HepG2 (cell line): ENCODE results near the gene CXorf65. TPM values are rescaled to one million over a fixed set of nuclear protein-coding genes. Genes with fewer than 3 reads are reported as not detected.

ENCODE experiments used
- ATAC-seq: fragments of 200-7000 bp; cut with Tn5 transposase; 3 replicates; pipeline ENCODE4 v1.9.1; 2020; ENCODE audit warnings: mild to moderate bottlenecking, moderate library complexity
- BruUV-seq: library from RNA; stranded (reverse); fragments of 400-500 nt; replicated peaks from 2 replicates; lab custom pipeline; 2021; lab: Mats Ljungman, UMichigan
- CTCF ChIA-PET: fragments of 300-600 bp; formaldehyde crosslinking; extraction: SDS; loops from one replicate; lab custom pipeline; 2021; ENCODE audit warnings: low total read pairs, inconsistent platforms, low intra/inter-chr PET ratio; lab: Yijun Ruan, JAX
- POLR2A ChIA-PET: fragments of 350-600 bp; sonication (Branson Sonifier 250); formaldehyde crosslinking; loops from one replicate; lab custom pipeline; 2020; ENCODE audit warnings: antibody characterized with exemption, inconsistent platforms; lab: Yijun Ruan, JAX
- DNase-seq: peaks from one replicate; pipeline ENCODE4 v3.0.0-alpha.2; 2015; ENCODE audit warnings: low spot score
- FAIRE-seq: peaks from 3 replicates; lab custom pipeline; 2011; peaks lifted over from hg19 to GRCh38; lab: Jason Lieb, UNC
- H2AFZ ChIP-seq: one replicate; pipeline ENCODE4 v1.6.1; 2011; ENCODE audit warnings: low read length, inconsistent platforms
- H3K27ac ChIP-seq: fragments of 300-600 bp; 3 replicates; pipeline ENCODE4 v1.8.0; 2011; ENCODE audit warnings: mixed run types, mild to moderate bottlenecking, mixed read lengths, low read length, inconsistent platforms; ENCODE audit not compliant: insufficient read depth; ENCODE audit errors: extremely low read length
- H3K27me3 ChIP-seq, 2 experiments: fragments of 200-600 bp in 1 of 2; 2 replicates in 1 of 2; 3 replicates in 1 of 2; pipeline versions ENCODE4 v1.6.0 to v1.8.0; 2011; ENCODE audit warnings: low read length in 2 of 2, mild to moderate bottlenecking in 2 of 2, moderate library complexity in 2 of 2, inconsistent platforms in 1 of 2; ENCODE audit not compliant: insufficient read depth in 2 of 2, control insufficient read depth in 1 of 2
- H3K36me3 ChIP-seq, 2 experiments: fragments of 200-600 bp in 1 of 2; replicated peaks in 1 of 2; 2 replicates in 1 of 2; 3 replicates in 1 of 2; pipeline versions ENCODE4 v1.5.1 to v1.8.0; 2011; ENCODE audit warnings: low read length in 2 of 2, inconsistent platforms in 1 of 2; ENCODE audit not compliant: insufficient read depth in 2 of 2, control insufficient read depth in 1 of 2
- H3K4me1 ChIP-seq: 2 replicates; pipeline ENCODE4 v1.5.1; 2012; ENCODE audit warnings: low read length, inconsistent platforms; ENCODE audit not compliant: insufficient read depth
- H3K4me2 ChIP-seq: 2 replicates; pipeline ENCODE4 v1.6.0; 2011; ENCODE audit warnings: low read depth, low read length, inconsistent platforms
- H3K4me3 ChIP-seq, 3 experiments: fragments of 200-600 bp in 1 of 3; sonication (generic), shearing (Covaris generic) in 1 of 3; replicated peaks in 1 of 3; 2 replicates each; pipeline ENCODE4 v1.5.1; 2011 to 2016; ENCODE audit warnings: low read length in 3 of 3, inconsistent platforms in 2 of 3, low read depth in 2 of 3, mild to moderate bottlenecking in 2 of 3, control low read depth in 1 of 3, mixed read lengths in 1 of 3; ENCODE audit not compliant: insufficient read depth in 1 of 3
- H3K79me2 ChIP-seq: one replicate; pipeline ENCODE4 v1.6.1; 2011; ENCODE audit warnings: low read length, inconsistent platforms; ENCODE audit not compliant: insufficient read depth
- H3K9ac ChIP-seq: 2 replicates; pipeline ENCODE4 v1.6.0; 2011; ENCODE audit warnings: mild to moderate bottlenecking, low read depth, low read length, inconsistent platforms; ENCODE audit not compliant: insufficient read depth
- H3K9me3 ChIP-seq: 2 replicates; pipeline ENCODE4 v1.5.1; 2012; ENCODE audit warnings: mild to moderate bottlenecking, low read length
- H4K20me1 ChIP-seq: 2 replicates; pipeline ENCODE4 v1.6.0; 2011; ENCODE audit warnings: inconsistent platforms, mild to moderate bottlenecking, low read length, moderate library complexity; ENCODE audit not compliant: insufficient read depth
- KAT8 ChIP-seq: IDR thresholded peaks from 2 replicates; pipeline ENCODE4 v1.6.1; 2016; ENCODE audit warnings: missing genetic modification reagents, missing compliant biosample characterization
- MEIS2 ChIP-seq: sonication (generic); formaldehyde crosslinking; IDR thresholded peaks from 2 replicates; pipeline ENCODE4 v1.9.0; 2021; ENCODE audit warnings: mild to moderate bottlenecking, missing genetic modification reagents
- MYC ChIP-seq: sonication (generic); formaldehyde crosslinking; IDR thresholded peaks from 2 replicates; pipeline ENCODE4 v1.9.0; 2021; ENCODE audit warnings: missing genetic modification reagents, borderline replicate concordance
- PBX3 ChIP-seq: sonication (generic); formaldehyde crosslinking; IDR thresholded peaks from 2 replicates; pipeline ENCODE4 v1.8.1; 2023; ENCODE audit warnings: missing genetic modification reagents, inconsistent platforms, borderline replicate concordance
- POLR2AphosphoS5 ChIP-seq: IDR thresholded peaks from 2 replicates; pipeline ENCODE4 v1.6.1; 2012; ENCODE audit warnings: low read depth, low read length
- PRDM10 ChIP-seq: sonication (generic); formaldehyde crosslinking; IDR thresholded peaks from 2 replicates; pipeline ENCODE4 v1.4.0; 2020; ENCODE audit warnings: low read depth, missing genetic modification reagents
- SPEN ChIP-seq: sonication (generic); formaldehyde crosslinking; IDR thresholded peaks from 2 replicates; pipeline ENCODE4 v1.5.1; 2020; ENCODE audit warnings: low read depth, mild to moderate bottlenecking, missing genetic modification reagents
- THRA ChIP-seq: sonication (generic); formaldehyde crosslinking; IDR thresholded peaks from 2 replicates; pipeline ENCODE4 v1.4.0; 2020; ENCODE audit warnings: missing genetic modification reagents, borderline replicate concordance
- TOPORS ChIP-seq: sonication (generic); formaldehyde crosslinking; IDR thresholded peaks from 2 replicates; pipeline ENCODE4 v1.8.0; 2023; ENCODE audit warnings: mild to moderate bottlenecking, missing genetic modification reagents
- ZNF274 ChIP-seq: sonication (generic); formaldehyde crosslinking; IDR thresholded peaks from 2 replicates; pipeline ENCODE4 v1.5.1; 2020; ENCODE audit warnings: mild to moderate bottlenecking, missing genetic modification reagents
- ZNF510 ChIP-seq: sonication (generic); formaldehyde crosslinking; IDR thresholded peaks from 2 replicates; pipeline ENCODE4 v1.4.0; 2020; ENCODE audit warnings: low read depth, mild to moderate bottlenecking, missing genetic modification reagents
- ZNF570 ChIP-seq: sonication (generic); formaldehyde crosslinking; IDR thresholded peaks from 2 replicates; pipeline ENCODE4 v1.4.0; 2020; ENCODE audit warnings: mild to moderate bottlenecking, missing genetic modification reagents, borderline replicate concordance
- ZNF687 ChIP-seq: sonication (generic); formaldehyde crosslinking; IDR thresholded peaks from 2 replicates; pipeline ENCODE4 v1.5.1; 2020; ENCODE audit warnings: mild to moderate bottlenecking, missing genetic modification reagents, moderate library complexity
- ZZZ3 ChIP-seq: sonication (generic); formaldehyde crosslinking; IDR thresholded peaks from 2 replicates; pipeline ENCODE4 v1.4.0; 2020; ENCODE audit warnings: missing genetic modification reagents, mild to moderate bottlenecking, borderline replicate concordance
- WGBS: methylation state at CpG from one replicate; pipeline ENCODE4 v1.1.6; 2017; ENCODE audit warnings: low lambda C conversion rate; 5-methylcytosine and 5-hydroxymethylcytosine counted together
- in situ Hi-C: cut with HindIII; loops from 2 replicates; pipeline ENCODE4 v1.10.0; 2017; ENCODE audit warnings: low pct_unique_long_range_greater_than_20kb; ENCODE audit not compliant: extremely low pct_ligation_motif_present
- intact Hi-C: fragments of 100-400 bp; cut with micrococcal nuclease; formaldehyde crosslinking; loops from one replicate; pipeline ENCODE4 v1.10.0; 2022; ENCODE audit not compliant: unreplicated experiment
- polyA plus RNA-seq, 8 experiments: library from polyadenylated mRNA; depleted of rRNA in 3 of 8; stranded (reverse) in 7 of 8; unstranded in 1 of 8; fragments of >200 nt; fragmentation: Illumina TruSeq in 4 of 8; extraction: Trizol in 4 of 8; gene quantifications; 2 replicates each; pipeline versions ENCODE4 v1.2.1 to v1.2.3, GENCODE V29; 2011 to 2016; ENCODE audit warnings: low read depth in 4 of 8, missing spikeins in 1 of 8, mixed read lengths in 1 of 8; ENCODE audit not compliant: insufficient read depth in 1 of 8
- total RNA-seq, 5 experiments: library from RNA; depleted of rRNA; stranded (reverse); fragments of >200 nt; fragmentation: Illumina TruSeq; extraction: Trizol; gene quantifications; 2 replicates each; pipeline ENCODE4 v1.2.3, GENCODE V29; 2016; ENCODE audit warnings: low read depth in 1 of 5

CXorf65 gene
- total and polyA plus RNA-seq, 2 of the 13 experiments (the other 11 are each of a cell fraction or from before 2014, with no cell fraction given) = not detected

GRCh38 chrX:71095555-71095980, 11.0 kb downstream of the CXorf65 start, which contains the start of gene FOXO4:
TSS of gene FOXO4 (plus strand) at chrX:71095851. CDS start at chrX:71096529, 678 bp downstream.
- POLR2A ChIA-PET = interaction anchor here (1.4 kb wide), 1 partner anchor 23 kb away, joined by 6 read pairs; the partner anchor contains the start of gene MED12
- no peaks in the 10 kb centered on the region for H4K20me1 ChIP-seq
- WGBS = 2% methylated on average over 20 of the region's 29 CpGs
- TF ChIP-seq SPEN (0 out of 2 replicates have a peak, but pooled peaks have one; percentile 15), ZNF510 (CRISPR knock-in tag) (no peak), ZNF687 (peak; percentile 22; the same call in 1 of the 2 replicates), PRDM10 (CRISPR knock-in tag) (no peak), PBX3 (CRISPR knock-in tag) (no peak), ZZZ3 (CRISPR knock-in tag) (no peak), MYC (CRISPR knock-in tag) (peak; percentile 37; the same call in 1 of the 2 replicates), TOPORS (no peak), ZNF274 (CRISPR knock-in tag) (no peak), ZNF570 (no peak), MEIS2 (CRISPR knock-in tag) (no peak), THRA (CRISPR knock-in tag) (no peak), KAT8 (CRISPR knock-in tag) (no peak), POLR2AphosphoS5 (peak; percentile 65)

More at GRCh38 chrX:71095555-71095980, 11.0 kb downstream of the CXorf65 start, which contains the start of gene FOXO4:
- peak; percentile 75 for DNase-seq
- Histone ChIP-seq H3K36me3 (no peaks in the 10 kb centered on the region), H2AFZ (peak within 1 kb of the TSS; percentile 78), H3K79me2 (no peaks in the 10 kb centered on the region), H3K27ac (peak within 1 kb of the TSS; percentile 45), H3K4me2 (peak within 1 kb of the TSS; percentile 83), H3K27me3 (no peaks in the 10 kb centered on the region; a peak in 1 of 5 replicates), H3K9ac (peak within 1 kb of the TSS; percentile 66), H3K4me3 (peak within 1 kb of the TSS; percentile 66 to 75 (median 73)), H3K4me1 (peaks cover 29% of the 10 kb centered on the region), H3K9me3 (no peaks in the 10 kb centered on the region)
- ATAC-seq = peak; percentile 93
- CTCF ChIA-PET = no interaction called here
- FAIRE-seq = peak; percentile 80
- in situ Hi-C loops = no loop called here
- BruUV-seq = no TSS peak
- intact Hi-C loops = loop anchor here (5.0 kb wide), 1 partner anchor 87 kb away; no protein-coding TSS in a partner anchor
